Endothelial cell of umbilical vein (primary cell): Measurements from ENCODE around the gene DDR2. TPM values are rescaled to one million over a fixed set of nuclear protein-coding genes. Genes with fewer than 3 reads are reported as not detected.

Source experiments
- BruUV-seq: library from RNA; stranded (reverse); fragments of 400-500 nt; replicated peaks from 2 replicates; lab custom pipeline; 2021; lab: Mats Ljungman, UMichigan
- CTCF ChIA-PET: fragments of 300-600, 350-600 bp; sonication (Branson Sonifier 250); formaldehyde crosslinking; loops from one replicate; lab custom pipeline; 2021; ENCODE audit warnings: antibody characterized with exemption, inconsistent platforms; lab: Charles Lee
- POLR2A ChIA-PET: fragments of 300-600, 350-600 bp; sonication (Branson Sonifier 250); formaldehyde crosslinking; loops from one replicate; lab custom pipeline; 2021; ENCODE audit warnings: antibody characterized with exemption, inconsistent platforms; lab: Charles Lee
- DNase-seq: peaks from one replicate; pipeline ENCODE4 v3.0.0-alpha.2; 2011; ENCODE audit warnings: low read depth, low spot score
- FAIRE-seq: peaks from 2 replicates; lab custom pipeline; 2011; peaks lifted over from hg19 to GRCh38; lab: Jason Lieb, UNC
- H2AFZ ChIP-seq: 2 replicates; pipeline ENCODE4 v1.6.0; 2012; ENCODE audit warnings: low read depth, low read length, control low read depth, inconsistent platforms
- H3K27ac ChIP-seq: 2 replicates; pipeline ENCODE4 v1.5.1; 2011; ENCODE audit warnings: low read depth, mild to moderate bottlenecking, control low read depth, low read length, moderate library complexity; ENCODE audit not compliant: insufficient read depth
- H3K27me3 ChIP-seq, 2 experiments: 2 replicates each; pipeline versions ENCODE4 v1.6.0 to v1.6.1; 2011; ENCODE audit warnings: low read length in 2 of 2, mixed read lengths in 1 of 2; ENCODE audit not compliant: control insufficient read depth in 2 of 2, insufficient read depth in 2 of 2
- H3K36me3 ChIP-seq, 2 experiments: 2 replicates in 1 of 2; 3 replicates in 1 of 2; pipeline ENCODE4 v1.5.1; 2011; ENCODE audit warnings: low read length in 2 of 2, mild to moderate bottlenecking in 1 of 2, moderate library complexity in 1 of 2; ENCODE audit not compliant: control insufficient read depth in 2 of 2, insufficient read depth in 2 of 2; ENCODE audit errors: extremely low read depth in 1 of 2
- H3K4me1 ChIP-seq: 3 replicates; pipeline ENCODE4 v1.5.1; 2011; ENCODE audit warnings: mild to moderate bottlenecking, low read length; ENCODE audit not compliant: control insufficient read depth, insufficient read depth; ENCODE audit errors: extremely low read depth
- H3K4me2 ChIP-seq: 2 replicates; pipeline ENCODE4 v1.6.1; 2011; ENCODE audit warnings: low read length, control low read depth, mixed read lengths; ENCODE audit not compliant: insufficient read depth
- H3K4me3 ChIP-seq, 3 experiments: fragments of 200-600 bp in 1 of 3; sonication (generic), shearing (Covaris generic) in 1 of 3; replicated peaks in 1 of 3; 2 replicates each; pipeline ENCODE4 v1.5.1; 2011 to 2016; ENCODE audit warnings: control low read depth in 3 of 3, low read length in 3 of 3, mild to moderate bottlenecking in 2 of 3, inconsistent platforms in 1 of 3, low read depth in 1 of 3, moderate library complexity in 1 of 3; ENCODE audit not compliant: insufficient read depth in 1 of 3
- H3K79me2 ChIP-seq: 2 replicates; pipeline ENCODE4 v1.6.0; 2012; ENCODE audit warnings: low read length, inconsistent platforms; ENCODE audit not compliant: control insufficient read depth, insufficient read depth
- H3K9ac ChIP-seq: replicated peaks from 2 replicates; pipeline ENCODE3; 2011; ENCODE audit warnings: low read length, control low read depth; ENCODE audit not compliant: insufficient read depth; ENCODE audit errors: extremely low read depth
- H3K9me1 ChIP-seq: replicated peaks from 3 replicates; pipeline ENCODE4 v1.6.0; 2011; ENCODE audit warnings: mild to moderate bottlenecking, low read length; ENCODE audit not compliant: control insufficient read depth, insufficient read depth; ENCODE audit errors: extremely low read depth
- H3K9me3 ChIP-seq: replicated peaks from 2 replicates; pipeline ENCODE4 v1.5.1; 2012; ENCODE audit warnings: low read length, inconsistent platforms; ENCODE audit not compliant: control insufficient read depth, insufficient read depth
- H4K20me1 ChIP-seq: replicated peaks from 2 replicates; pipeline ENCODE3; 2011; ENCODE audit warnings: mild to moderate bottlenecking, low read length; ENCODE audit not compliant: control insufficient read depth, insufficient read depth; ENCODE audit errors: extremely low read depth
- EZH2 ChIP-seq: IDR thresholded peaks from 2 replicates; pipeline ENCODE4 v1.6.1; 2012; ENCODE audit warnings: borderline replicate concordance, low read depth, mild to moderate bottlenecking, moderate library complexity, low read length, inconsistent platforms; ENCODE audit not compliant: severe bottlenecking
- FOS ChIP-seq: IDR thresholded peaks from 2 replicates; pipeline ENCODE4 v1.6.1; 2011; ENCODE audit warnings: mild to moderate bottlenecking, low read length, moderate library complexity, borderline replicate concordance; ENCODE audit not compliant: insufficient read depth
- GATA2 ChIP-seq: IDR thresholded peaks from 2 replicates; pipeline ENCODE4 v1.7.0; 2011; ENCODE audit warnings: low read depth, mild to moderate bottlenecking, moderate library complexity, mixed read lengths, low read length; ENCODE audit not compliant: insufficient read length, insufficient read depth
- JUN ChIP-seq: IDR thresholded peaks from 2 replicates; pipeline ENCODE4 v1.6.1; 2011; ENCODE audit warnings: borderline replicate concordance, low read depth; ENCODE audit not compliant: insufficient read length, insufficient read depth
- MYC ChIP-seq: IDR thresholded peaks from one replicate; pipeline ENCODE4 v1.6.1; 2011; ENCODE audit warnings: mild to moderate bottlenecking, low read depth, low read length
- POLR2A ChIP-seq: IDR thresholded peaks from 2 replicates; pipeline ENCODE4 v1.6.1; 2012; ENCODE audit warnings: low read depth, mild to moderate bottlenecking, control low read depth, low read length
- POLR2AphosphoS5 ChIP-seq: IDR thresholded peaks from 2 replicates; pipeline ENCODE4 v1.6.1; 2012; ENCODE audit warnings: low read depth, mild to moderate bottlenecking, control low read depth, low read length, moderate library complexity; ENCODE audit not compliant: insufficient read depth
- dilution Hi-C: fragments of 300-500 bp; cut with MboI; formaldehyde crosslinking; loops from one replicate; pipeline ENCODE4 v1.15.0; 2019; ENCODE audit warnings: low sequenced_read_pairs; ENCODE audit not compliant: extremely low pct_ligation_motif_present
- intact Hi-C: fragments of 100-400 bp; cut with micrococcal nuclease; formaldehyde crosslinking; loops from one replicate; pipeline ENCODE4 v1.10.0; 2022
- polyA plus RNA-seq, 4 experiments: library from polyadenylated mRNA; depleted of rRNA in 3 of 4; stranded (reverse) in 3 of 4; unstranded in 1 of 4; fragments of >200 nt; gene quantifications; 2 replicates each; pipeline versions ENCODE4 v1.2.1 to v1.2.3, GENCODE V29; 2011 to 2012; ENCODE audit warnings: missing spikeins in 1 of 4
- total RNA-seq: library from RNA; stranded (reverse); gene quantifications from 2 replicates; pipeline ENCODE4 v1.2.3, GENCODE V29; 2021
- TF ChIP-seq, protein P1 (sequence below), 2 donors: IDR thresholded peaks; 1 replicate in 1 of 2; 2 replicates in 1 of 2; pipeline ENCODE4 v1.5.1; 2011; ENCODE audit warnings: low read length in 2 of 2, mild to moderate bottlenecking in 2 of 2, moderate library complexity in 2 of 2, control low read depth in 1 of 2, inconsistent platforms in 1 of 2, low read depth in 1 of 2; ENCODE audit not compliant: insufficient read depth in 1 of 2; ENCODE audit errors: extremely low read depth in 1 of 2
- TF ChIP-seq, protein P2 (sequence below): IDR thresholded peaks from 2 replicates; pipeline ENCODE4 v1.6.1; 2011; ENCODE audit not compliant: insufficient read depth, insufficient read length

The DDR2 gene
- total and polyA plus RNA-seq, 2 donors (not counting 3 experiments of a cell fraction or from before 2014, with no cell fraction given): 27.8 to 30.8 TPM

DNA sequence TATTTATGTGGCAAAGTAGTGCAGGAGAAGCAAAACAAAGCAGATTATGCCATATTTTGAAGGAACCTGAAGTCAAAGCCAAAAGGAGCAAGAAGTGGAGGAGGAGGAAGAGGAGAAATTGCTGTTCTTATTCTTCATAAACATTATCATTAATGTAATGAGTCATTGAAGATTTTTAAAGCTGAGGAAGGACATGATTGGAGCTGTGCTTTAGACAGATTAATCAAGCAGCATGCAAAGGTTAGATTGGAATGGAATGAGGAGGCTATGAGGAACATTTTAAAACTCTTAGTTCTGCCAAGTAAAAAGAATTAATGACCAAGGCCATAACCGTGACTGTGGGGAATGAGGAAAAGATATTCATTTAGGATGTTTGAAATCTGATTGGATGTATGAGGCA lies 125.2 kb downstream of the DDR2 start:
- H3K27me3 ChIP-seq: no peaks in the 10 kb centered on the region
- ChIA-PET POLR2A (no interaction called here), CTCF (no interaction called here)
- DNase-seq: peak; percentile 39
- no peaks in the 10 kb centered on the region for H4K20me1 ChIP-seq
- H3K4me2 ChIP-seq: peak overlapping the region; percentile 40
- peaks cover 6 to 27% of the 10 kb centered on the region in 2 experiments for H3K36me3 ChIP-seq
- H3K9ac ChIP-seq: no peak overlapping the region
- FAIRE-seq: no peak
- H3K27ac ChIP-seq: no peak overlapping the region
- no peaks in the 10 kb centered on the region for H3K79me2 ChIP-seq
- no peak for TF ChIP-seq MYC
- TF ChIP-seq, protein P1, sequence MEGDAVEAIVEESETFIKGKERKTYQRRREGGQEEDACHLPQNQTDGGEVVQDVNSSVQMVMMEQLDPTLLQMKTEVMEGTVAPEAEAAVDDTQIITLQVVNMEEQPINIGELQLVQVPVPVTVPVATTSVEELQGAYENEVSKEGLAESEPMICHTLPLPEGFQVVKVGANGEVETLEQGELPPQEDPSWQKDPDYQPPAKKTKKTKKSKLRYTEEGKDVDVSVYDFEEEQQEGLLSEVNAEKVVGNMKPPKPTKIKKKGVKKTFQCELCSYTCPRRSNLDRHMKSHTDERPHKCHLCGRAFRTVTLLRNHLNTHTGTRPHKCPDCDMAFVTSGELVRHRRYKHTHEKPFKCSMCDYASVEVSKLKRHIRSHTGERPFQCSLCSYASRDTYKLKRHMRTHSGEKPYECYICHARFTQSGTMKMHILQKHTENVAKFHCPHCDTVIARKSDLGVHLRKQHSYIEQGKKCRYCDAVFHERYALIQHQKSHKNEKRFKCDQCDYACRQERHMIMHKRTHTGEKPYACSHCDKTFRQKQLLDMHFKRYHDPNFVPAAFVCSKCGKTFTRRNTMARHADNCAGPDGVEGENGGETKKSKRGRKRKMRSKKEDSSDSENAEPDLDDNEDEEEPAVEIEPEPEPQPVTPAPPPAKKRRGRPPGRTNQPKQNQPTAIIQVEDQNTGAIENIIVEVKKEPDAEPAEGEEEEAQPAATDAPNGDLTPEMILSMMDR (IDR thresholded peaks at IDR 0.05; ENCODE audit: extremely low read depth in 1 of 2, insufficient read depth in 1 of 2, low read depth in 1 of 2, low read length in 2 of 2): no peak
- TF ChIP-seq, protein P2, sequence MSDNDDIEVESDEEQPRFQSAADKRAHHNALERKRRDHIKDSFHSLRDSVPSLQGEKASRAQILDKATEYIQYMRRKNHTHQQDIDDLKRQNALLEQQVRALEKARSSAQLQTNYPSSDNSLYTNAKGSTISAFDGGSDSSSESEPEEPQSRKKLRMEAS: no peak
- TF ChIP-seq FOS: peak; percentile 53
- TF ChIP-seq GATA2: peak; percentile 45
- peaks cover 27% of the 10 kb centered on the region for H3K4me1 ChIP-seq
- H3K4me3 ChIP-seq: no peak overlapping the region
- dilution Hi-C loops (no loop called here), intact Hi-C loops (loop anchor here (2.0 kb wide), 1 partner anchor 67 kb away; no protein-coding TSS in a partner anchor)
- H2AFZ ChIP-seq: peak overlapping the region; percentile 38
- BruUV-seq: no TSS peak
- H3K9me1 ChIP-seq: no peaks in the 10 kb centered on the region
- no peaks in the 10 kb centered on the region for H3K9me3 ChIP-seq

GRCh38 chr1:162765788-162766187 lies 133.5 kb downstream of the DDR2 start:
- no peak overlapping the region for H3K4me3 ChIP-seq
- no TSS peak for BruUV-seq
- no peaks in the 10 kb centered on the region for H3K27me3 ChIP-seq
- peaks cover 5 to 10% of the 10 kb centered on the region in 2 experiments for H3K36me3 ChIP-seq
- CTCF ChIA-PET: no interaction called here
- no peak overlapping the region for H2AFZ ChIP-seq
- no peaks in the 10 kb centered on the region for H3K79me2 ChIP-seq
- POLR2A ChIA-PET: no interaction called here
- no peak overlapping the region for H3K9ac ChIP-seq
- dilution Hi-C loops: no loop called here
- H3K4me1 ChIP-seq: no peaks in the 10 kb centered on the region
- no peaks in the 10 kb centered on the region for H4K20me1 ChIP-seq
- H3K27ac ChIP-seq: no peak overlapping the region
- no peak for DNase-seq
- no peaks in the 10 kb centered on the region for H3K9me1 ChIP-seq
- TF ChIP-seq EZH2: no peak
- TF ChIP-seq, protein P1 (IDR thresholded peaks at IDR 0.05; ENCODE audit: extremely low read depth in 1 of 2, insufficient read depth in 1 of 2, low read depth in 1 of 2, low read length in 2 of 2): no peak
- TF ChIP-seq, protein P2: no peak
- no peak for TF ChIP-seq MYC
- no peak for TF ChIP-seq POLR2AphosphoS5
- no peak for TF ChIP-seq GATA2
- no peak for TF ChIP-seq FOS
- no peak for TF ChIP-seq POLR2A
- TF ChIP-seq JUN: no peak
- no peaks in the 10 kb centered on the region for H3K9me3 ChIP-seq
- no peak for FAIRE-seq
- no peak overlapping the region for H3K4me2 ChIP-seq
- intact Hi-C loops: no loop called here
